IMR-90 (cell line): ENCODE results near the gene GPR84. TPM values are rescaled to one million over a fixed set of nuclear protein-coding genes. Genes with fewer than 3 reads are reported as not detected.

Experiments
- ATAC-seq: fragments of 200-7000 bp; cut with Tn5 transposase; 2 replicates; pipeline ENCODE4 v1.9.1; 2020; ENCODE audit warnings: low read depth, mild to moderate bottlenecking, moderate library complexity
- BruUV-seq: library from RNA; stranded (reverse); fragments of 400-500 nt; replicated peaks from 2 replicates; lab custom pipeline; 2021; lab: Mats Ljungman, UMichigan
- CTCF ChIA-PET: fragments of 300-600 bp; formaldehyde crosslinking; extraction: SDS; loops from one replicate; lab custom pipeline; 2021; ENCODE audit warnings: antibody characterized with exemption; lab: Yijun Ruan, JAX
- POLR2A ChIA-PET: fragments of 300-600 bp; sonication (Branson Sonifier 250); formaldehyde crosslinking; loops from one replicate; lab custom pipeline; 2022; ENCODE audit warnings: antibody characterized with exemption; ENCODE audit not compliant: unreplicated experiment; lab: Charles Lee
- DNase-seq: peaks from one replicate; pipeline ENCODE4 v3.0.0; 2013
- H2AFZ ChIP-seq: replicated peaks from 2 replicates; pipeline ENCODE3; 2013; ENCODE audit warnings: low read length, mild to moderate bottlenecking; ENCODE audit not compliant: poor library complexity
- H2AK5ac ChIP-seq: 2 replicates; pipeline ENCODE4 v1.6.1; 2013; ENCODE audit warnings: low read depth, low read length, inconsistent platforms
- H2AK9ac ChIP-seq: replicated peaks from 2 replicates; pipeline ENCODE3; 2013; ENCODE audit warnings: mild to moderate bottlenecking, low read depth, low read length, moderate library complexity; ENCODE audit not compliant: poor library complexity
- H2BK120ac ChIP-seq: 2 replicates; pipeline ENCODE4 v1.6.1; 2013; ENCODE audit warnings: low read depth, low read length, inconsistent platforms
- H2BK15ac ChIP-seq: 3 replicates; pipeline ENCODE4 v1.6.1; 2013; ENCODE audit warnings: low read depth, low read length, inconsistent platforms
- H2BK20ac ChIP-seq: 2 replicates; pipeline ENCODE4 v1.6.1; 2013; ENCODE audit warnings: low read depth, mild to moderate bottlenecking, inconsistent platforms, low read length, moderate library complexity
- H2BK5ac ChIP-seq: 2 replicates; pipeline ENCODE4 v1.6.1; 2013; ENCODE audit warnings: mild to moderate bottlenecking, low read depth, low read length, inconsistent platforms; ENCODE audit not compliant: poor library complexity, severe bottlenecking
- H3K14ac ChIP-seq: replicated peaks from 2 replicates; pipeline ENCODE4 v1.6.1; 2013; ENCODE audit warnings: low read depth, low read length, inconsistent platforms
- H3K18ac ChIP-seq: 2 replicates; pipeline ENCODE4 v1.6.1; 2013; ENCODE audit warnings: low read depth, low read length, control low read depth
- H3K23ac ChIP-seq: 2 replicates; pipeline ENCODE4 v1.6.1; 2013; ENCODE audit warnings: low read depth, low read length, inconsistent platforms
- H3K27ac ChIP-seq: 2 replicates; pipeline ENCODE4 v1.5.1; 2013; ENCODE audit warnings: mild to moderate bottlenecking, control low read depth, low read length; ENCODE audit not compliant: insufficient read depth
- H3K27me3 ChIP-seq: 2 replicates; pipeline ENCODE4 v1.6.1; 2013; ENCODE audit warnings: low read length; ENCODE audit not compliant: control insufficient read depth, insufficient read depth
- H3K36me3 ChIP-seq: 2 replicates; pipeline ENCODE4 v1.6.1; 2013; ENCODE audit warnings: low read length, mixed read lengths; ENCODE audit not compliant: control insufficient read depth, insufficient read depth
- H3K4ac ChIP-seq: 2 replicates; pipeline ENCODE4 v1.6.1; 2013; ENCODE audit warnings: low read depth, low read length, inconsistent platforms
- H3K4me1 ChIP-seq: 2 replicates; pipeline ENCODE4 v1.6.1; 2013; ENCODE audit warnings: low read length, mixed read lengths; ENCODE audit not compliant: control insufficient read depth, insufficient read depth
- H3K4me2 ChIP-seq: 2 replicates; pipeline ENCODE4 v1.6.1; 2013; ENCODE audit warnings: low read depth, mild to moderate bottlenecking, control low read depth, low read length, moderate library complexity
- H3K4me3 ChIP-seq: 2 replicates; pipeline ENCODE4 v1.5.1; 2013; ENCODE audit warnings: low read depth, mild to moderate bottlenecking, control low read depth, low read length, moderate library complexity; ENCODE audit not compliant: insufficient read depth
- H3K56ac ChIP-seq: 2 replicates; pipeline ENCODE4 v1.6.1; 2013; ENCODE audit warnings: low read length, inconsistent platforms; ENCODE audit not compliant: insufficient read depth; ENCODE audit errors: extremely low read depth
- H3K79me1 ChIP-seq, 2 experiments: 2 replicates each; pipeline ENCODE4 v1.6.1; 2013; ENCODE audit warnings: low read length in 2 of 2, inconsistent platforms in 1 of 2, low read depth in 1 of 2
- H3K9ac ChIP-seq: 2 replicates; pipeline ENCODE4 v1.6.1; 2013; ENCODE audit warnings: low read depth, low read length, control low read depth
- H3K9me1 ChIP-seq: 2 replicates; pipeline ENCODE4 v1.6.1; 2013; ENCODE audit warnings: low read length, inconsistent platforms; ENCODE audit not compliant: insufficient read depth
- H3K9me3 ChIP-seq: 2 replicates; pipeline ENCODE4 v1.6.1; 2013; ENCODE audit warnings: low read length; ENCODE audit not compliant: control insufficient read depth, insufficient read depth
- H4K20me1 ChIP-seq: 2 replicates; pipeline ENCODE4 v1.6.1; 2013; ENCODE audit warnings: low read length, inconsistent platforms; ENCODE audit not compliant: insufficient read depth
- H4K5ac ChIP-seq: 2 replicates; pipeline ENCODE4 v1.6.1; 2013; ENCODE audit warnings: mild to moderate bottlenecking, low read depth, low read length, control low read depth
- H4K8ac ChIP-seq, 2 experiments: 2 replicates each; pipeline ENCODE4 v1.6.1; 2013; ENCODE audit warnings: low read depth in 2 of 2, low read length in 2 of 2, control low read depth in 1 of 2, inconsistent platforms in 1 of 2
- H4K91ac ChIP-seq: 2 replicates; pipeline ENCODE4 v1.6.1; 2013; ENCODE audit warnings: low read depth, low read length, inconsistent platforms; ENCODE audit not compliant: insufficient read depth
- BHLHE40 ChIP-seq: fragments of 150-350 bp; IDR thresholded peaks from 2 replicates; pipeline ENCODE4 v1.6.1; 2016; ENCODE audit warnings: mild to moderate bottlenecking, low read depth, low read length
- CHD1 ChIP-seq: IDR thresholded peaks from 2 replicates; pipeline ENCODE4 v1.6.1; 2012; ENCODE audit warnings: low read depth, low read length, improper control_type of control experiment
- FOS ChIP-seq: fragments of 150-350 bp; IDR thresholded peaks from 2 replicates; pipeline ENCODE4 v1.6.1; 2016; ENCODE audit warnings: low read depth, low read length
- MAZ ChIP-seq: IDR thresholded peaks from 2 replicates; pipeline ENCODE4 v1.6.1; 2012; ENCODE audit warnings: low read depth, mild to moderate bottlenecking, low read length, improper control_type of control experiment, moderate library complexity, borderline replicate concordance
- NFE2L2 ChIP-seq: fragments of 150-350 bp; IDR thresholded peaks from 2 replicates; pipeline ENCODE4 v1.6.1; 2016; ENCODE audit warnings: low read depth, mild to moderate bottlenecking, low read length
- POLR2A ChIP-seq: IDR thresholded peaks from 2 replicates; pipeline ENCODE4 v1.6.1; 2012; ENCODE audit warnings: mild to moderate bottlenecking, low read depth, low read length
- RCOR1 ChIP-seq: IDR thresholded peaks from 2 replicates; pipeline ENCODE4 v1.6.1; 2012; ENCODE audit warnings: mild to moderate bottlenecking, low read length, improper control_type of control experiment; ENCODE audit not compliant: insufficient replicate concordance
- WGBS, 2 experiments: methylation state at CpG; one replicate each; pipeline versions ENCODE4 v1.1.5 to v1.1.7; 2013; ENCODE audit warnings: missing lambda C conversion rate in 2 of 2; ENCODE audit not compliant: insufficient read length in 1 of 2; ENCODE audit errors: extremely low coverage in 2 of 2; 5-methylcytosine and 5-hydroxymethylcytosine counted together
- dilution Hi-C: fragments of 300-500 bp; cut with HindIII; formaldehyde crosslinking; loops from one replicate; pipeline ENCODE4 v1.14.3; 2018; ENCODE audit warnings: low sequenced_read_pairs; ENCODE audit not compliant: unreplicated experiment
- in situ Hi-C: fragments of 300-500 bp; cut with MboI; formaldehyde crosslinking; loops from 3 replicates; pipeline ENCODE4 v1.14.3; 2019; ENCODE audit warnings: low sequenced_read_pairs, inconsistent platforms, mixed read lengths
- intact Hi-C: fragments of 100-400 bp; cut with micrococcal nuclease; formaldehyde crosslinking; loops from 2 replicates; pipeline ENCODE4 v1.10.0; 2022
- polyA plus RNA-seq, 3 experiments: library from polyadenylated mRNA; depleted of rRNA; stranded (reverse); fragments of >200 nt; gene quantifications; 2 replicates each; pipeline ENCODE4 v1.2.3, GENCODE V29; 2012; ENCODE audit warnings: low replicate concordance in 1 of 3
- total RNA-seq: library from RNA; depleted of rRNA; stranded (reverse); fragments of >200 nt; gene quantifications from 2 replicates; pipeline ENCODE4 v1.2.3, GENCODE V29; 2012
- TF ChIP-seq, protein P1 (sequence below): conservative IDR thresholded peaks from 2 replicates; pipeline ENCODE4 v1.5.1; 2012; ENCODE audit warnings: mild to moderate bottlenecking, low read depth, low read length, improper control_type of control experiment
- TF ChIP-seq, protein P2 (sequence below): fragments of 150-350 bp; IDR thresholded peaks from 2 replicates; pipeline ENCODE4 v1.6.1; 2017; ENCODE audit warnings: mild to moderate bottlenecking, antibody characterized with exemption, low read length, low read depth

The GPR84 gene
- total and polyA plus RNA-seq, 2 of the 4 experiments (the other 2 are of a cell fraction) = not detected

DNA sequence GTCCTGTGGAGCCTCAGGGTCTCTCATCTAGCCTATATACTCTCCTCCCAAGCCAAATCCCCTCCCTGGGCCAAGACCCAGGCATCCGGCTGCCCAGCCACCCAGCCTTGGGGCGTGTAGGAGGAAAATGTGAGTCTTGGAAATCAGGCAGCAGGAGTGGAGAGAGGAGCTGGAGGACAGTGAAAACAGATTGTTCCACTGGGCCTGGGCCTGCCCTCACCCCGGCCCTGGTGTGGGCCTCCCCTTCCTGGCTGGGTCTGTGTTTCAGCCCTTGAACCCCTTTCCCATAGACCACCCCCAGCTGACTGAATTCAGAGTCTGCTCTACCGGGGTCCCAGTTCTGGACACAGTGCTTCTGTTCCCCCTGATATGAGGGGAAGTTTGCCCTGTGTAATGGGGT, 48.1 kb upstream of the GPR84 start:
- no peak overlapping the region for H2BK120ac ChIP-seq
- WGBS, 2 experiments = no CpG with 5 or more reads among the region's 4 CpGs
- peak overlapping the region; percentile 67 for H2BK5ac ChIP-seq
- H2BK15ac ChIP-seq = no peak overlapping the region
- H3K4ac ChIP-seq = peak overlapping the region; percentile 38; the same call in 1 of the 2 replicates
- H3K9ac ChIP-seq = 0 out of 2 replicates have a peak overlapping the region, but pooled peaks have one; percentile 34
- peaks cover 29% of the 10 kb centered on the region for H3K9me1 ChIP-seq
- no peak overlapping the region for H2AFZ ChIP-seq
- H4K8ac ChIP-seq = no peak overlapping the region
- no peak overlapping the region for H4K91ac ChIP-seq
- no peak overlapping the region for H3K18ac ChIP-seq
- no peaks in the 10 kb centered on the region for H3K27me3 ChIP-seq
- H4K20me1 ChIP-seq = peaks cover 97% of the 10 kb centered on the region
- ATAC-seq = no peak
- intact Hi-C loops = no loop called here
- no peak overlapping the region for H2BK20ac ChIP-seq
- TF ChIP-seq BHLHE40 (no peak), FOS (no peak), MAZ (no peak), RCOR1 (no peak), NFE2L2 (no peak), POLR2A (no peak), CHD1 (no peak)
- TF ChIP-seq, protein P1, sequence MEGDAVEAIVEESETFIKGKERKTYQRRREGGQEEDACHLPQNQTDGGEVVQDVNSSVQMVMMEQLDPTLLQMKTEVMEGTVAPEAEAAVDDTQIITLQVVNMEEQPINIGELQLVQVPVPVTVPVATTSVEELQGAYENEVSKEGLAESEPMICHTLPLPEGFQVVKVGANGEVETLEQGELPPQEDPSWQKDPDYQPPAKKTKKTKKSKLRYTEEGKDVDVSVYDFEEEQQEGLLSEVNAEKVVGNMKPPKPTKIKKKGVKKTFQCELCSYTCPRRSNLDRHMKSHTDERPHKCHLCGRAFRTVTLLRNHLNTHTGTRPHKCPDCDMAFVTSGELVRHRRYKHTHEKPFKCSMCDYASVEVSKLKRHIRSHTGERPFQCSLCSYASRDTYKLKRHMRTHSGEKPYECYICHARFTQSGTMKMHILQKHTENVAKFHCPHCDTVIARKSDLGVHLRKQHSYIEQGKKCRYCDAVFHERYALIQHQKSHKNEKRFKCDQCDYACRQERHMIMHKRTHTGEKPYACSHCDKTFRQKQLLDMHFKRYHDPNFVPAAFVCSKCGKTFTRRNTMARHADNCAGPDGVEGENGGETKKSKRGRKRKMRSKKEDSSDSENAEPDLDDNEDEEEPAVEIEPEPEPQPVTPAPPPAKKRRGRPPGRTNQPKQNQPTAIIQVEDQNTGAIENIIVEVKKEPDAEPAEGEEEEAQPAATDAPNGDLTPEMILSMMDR = no peak
- TF ChIP-seq, protein P2, sequence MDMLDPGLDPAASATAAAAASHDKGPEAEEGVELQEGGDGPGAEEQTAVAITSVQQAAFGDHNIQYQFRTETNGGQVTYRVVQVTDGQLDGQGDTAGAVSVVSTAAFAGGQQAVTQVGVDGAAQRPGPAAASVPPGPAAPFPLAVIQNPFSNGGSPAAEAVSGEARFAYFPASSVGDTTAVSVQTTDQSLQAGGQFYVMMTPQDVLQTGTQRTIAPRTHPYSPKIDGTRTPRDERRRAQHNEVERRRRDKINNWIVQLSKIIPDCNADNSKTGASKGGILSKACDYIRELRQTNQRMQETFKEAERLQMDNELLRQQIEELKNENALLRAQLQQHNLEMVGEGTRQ = no peak
- dilution Hi-C loops = no loop called here
- peak overlapping the region; percentile 41 for H3K23ac ChIP-seq
- no TSS peak for BruUV-seq
- ChIA-PET CTCF (interaction anchor here (1.0 to 1.5 kb wide), 3 partner anchors 27 to 42 kb away, joined by 3 to 4 read pairs (median 4); no protein-coding TSS in a partner anchor), POLR2A (no interaction called here)
- no peak overlapping the region; the same call in 1 of the 2 replicates for H3K4me2 ChIP-seq
- DNase-seq = no peak
- H2AK5ac ChIP-seq = peak overlapping the region; percentile 30; the same call in 1 of the 2 replicates
- in situ Hi-C loops = no loop called here
- peak overlapping the region; percentile 21; the same call in 1 of the 2 replicates for H3K14ac ChIP-seq
- peak overlapping the region; percentile 81 for H2AK9ac ChIP-seq
- no peak overlapping the region for H4K5ac ChIP-seq
- peak overlapping the region; percentile 36 for H3K27ac ChIP-seq
- no peaks in the 10 kb centered on the region for H3K9me3 ChIP-seq
- H3K4me3 ChIP-seq = no peak overlapping the region
- H3K79me1 ChIP-seq = peaks cover 22 to 75% of the 10 kb centered on the region in 2 experiments
- H3K4me1 ChIP-seq = peaks cover 34% of the 10 kb centered on the region
- H3K56ac ChIP-seq = peak overlapping the region; percentile 10; the same call in 1 of the 2 replicates
- H3K36me3 ChIP-seq = peaks cover 40% of the 10 kb centered on the region
